Mucosa of rectum (tissue), 2 donors: ENCODE measurements around the gene PLA2G12A.

Source experiments
- H3K27ac ChIP-seq, 2 donors: one replicate each; pipeline ENCODE4 v1.7.0; 2013; ENCODE audit warnings: inconsistent platforms in 2 of 2, low read depth in 2 of 2, low read length in 2 of 2
- H3K27me3 ChIP-seq, 2 donors: one replicate each; pipeline ENCODE4 v1.7.0; 2013; ENCODE audit warnings: low read length in 2 of 2; ENCODE audit not compliant: control insufficient read depth in 2 of 2, insufficient read depth in 2 of 2
- H3K36me3 ChIP-seq, 2 donors: one replicate each; pipeline ENCODE4 v1.7.0; 2013; ENCODE audit warnings: low read length in 2 of 2; ENCODE audit not compliant: control insufficient read depth in 2 of 2, insufficient read depth in 2 of 2
- H3K4me1 ChIP-seq, 2 donors: one replicate each; pipeline ENCODE4 v1.7.0; 2013; ENCODE audit warnings: low read length in 2 of 2, mild to moderate bottlenecking in 1 of 2; ENCODE audit not compliant: control insufficient read depth in 2 of 2, insufficient read depth in 2 of 2
- H3K4me3 ChIP-seq, 2 donors: one replicate each; pipeline ENCODE4 v1.7.0; 2013; ENCODE audit warnings: low read length in 2 of 2
- H3K9ac ChIP-seq, 2 donors: one replicate each; pipeline ENCODE4 v1.7.0; 2013; ENCODE audit warnings: low read length in 2 of 2, low read depth in 1 of 2, mild to moderate bottlenecking in 1 of 2
- H3K9me3 ChIP-seq, 2 donors: one replicate each; pipeline ENCODE4 v1.7.0; 2013; ENCODE audit warnings: low read length in 2 of 2; ENCODE audit not compliant: control insufficient read depth in 2 of 2
- donor health status: healthy.
- donor health status: Normal muscosa, but diverticular disease.

PLA2G12A gene

DNA sequence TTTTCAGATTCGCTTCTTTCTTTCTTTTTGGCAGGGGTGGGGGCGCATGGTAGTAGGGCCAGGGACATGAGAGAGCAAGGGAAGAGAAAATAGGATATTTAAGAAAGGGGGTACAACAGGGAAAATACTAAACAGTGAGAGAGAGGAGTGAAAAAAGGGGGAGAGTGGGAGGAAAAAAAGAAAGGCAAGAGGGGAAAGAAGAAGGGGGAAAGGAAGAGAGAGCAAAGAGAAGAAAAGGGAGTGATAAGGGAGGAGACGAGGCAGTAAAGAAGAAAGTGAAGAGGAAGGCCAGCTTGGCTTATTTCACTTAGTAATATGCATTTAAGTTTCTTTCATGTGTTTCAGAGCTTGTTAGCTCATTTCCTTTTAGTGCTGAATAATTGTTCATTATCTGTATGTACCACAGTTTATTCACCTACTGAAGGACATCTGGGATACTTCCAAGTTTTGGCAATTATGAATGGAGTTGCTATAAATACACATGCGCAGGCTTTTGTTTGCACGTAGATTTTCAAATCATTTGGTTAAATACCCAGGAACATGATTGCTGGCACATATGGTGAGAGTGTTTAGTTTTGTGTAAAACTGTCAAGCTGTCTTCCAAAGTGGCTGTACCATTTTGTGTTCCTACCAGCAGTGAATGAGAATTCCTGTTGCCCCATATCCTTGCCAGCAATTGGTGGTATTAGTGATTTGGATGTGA, 63.9 kb downstream of the PLA2G12A start:
- no peaks in the 10 kb centered on the region for H3K36me3 ChIP-seq
- H3K4me1 ChIP-seq: no peaks in the 10 kb centered on the region
- no peak overlapping the region for H3K4me3 ChIP-seq
- H3K9me3 ChIP-seq: no peaks in the 10 kb centered on the region
- no peak overlapping the region for H3K27ac ChIP-seq
- H3K27me3 ChIP-seq: no peaks in the 10 kb centered on the region
- no peak overlapping the region for H3K9ac ChIP-seq

DNA sequence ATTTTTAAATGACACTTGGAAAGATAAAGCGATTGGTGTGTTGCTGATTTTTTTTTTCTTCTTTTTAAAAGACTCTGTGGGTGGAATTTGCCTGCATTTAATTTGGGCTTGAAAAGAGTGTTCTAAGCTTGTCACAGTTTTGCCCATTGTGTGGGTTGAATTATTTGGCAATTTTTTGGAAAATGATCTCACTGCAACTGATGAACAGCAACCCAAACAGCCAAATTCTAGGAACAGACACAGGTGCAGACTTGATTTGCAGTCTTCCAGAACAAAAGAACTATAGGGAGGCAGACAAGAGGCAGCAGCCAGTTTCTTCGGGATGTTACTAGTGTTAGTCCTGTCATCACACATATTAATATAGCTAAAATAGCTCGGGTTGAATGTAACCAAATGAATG, 67.1 kb downstream of the PLA2G12A start:
- Histone ChIP-seq H3K4me3 (no peak overlapping the region), H3K9me3 (no peaks in the 10 kb centered on the region), H3K27ac (no peak overlapping the region), H3K27me3 (no peaks in the 10 kb centered on the region), H3K4me1 (no peaks in the 10 kb centered on the region), H3K9ac (no peak overlapping the region), H3K36me3 (no peaks in the 10 kb centered on the region)

DNA sequence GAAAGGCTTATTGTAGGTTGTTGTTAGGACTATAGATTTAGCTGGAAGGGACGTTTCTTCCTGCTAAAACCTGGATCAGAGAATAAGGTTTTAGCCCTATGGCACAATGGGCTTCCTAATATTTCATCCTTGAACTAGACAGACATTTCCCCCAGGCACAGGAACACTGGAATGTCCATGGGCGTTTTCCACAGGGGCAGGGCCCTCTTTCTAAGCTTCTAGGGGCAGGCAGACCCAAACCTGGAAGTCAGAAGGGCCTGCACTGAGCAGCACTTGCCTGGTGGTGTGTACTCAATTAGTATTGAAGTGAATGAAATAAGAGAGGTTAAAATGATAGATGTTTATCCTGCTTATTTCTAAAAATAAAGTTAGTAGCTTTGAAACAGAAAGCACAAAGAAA, 67.8 kb downstream of the PLA2G12A start:
- Histone ChIP-seq H3K4me3 (no peak overlapping the region), H3K9me3 (no peaks in the 10 kb centered on the region), H3K27ac (no peak overlapping the region)

More for the DNA sequence above, 67.8 kb downstream of the PLA2G12A start:
- no peak overlapping the region for H3K9ac ChIP-seq
- H3K36me3 ChIP-seq: no peaks in the 10 kb centered on the region
- H3K27me3 ChIP-seq: no peaks in the 10 kb centered on the region
- H3K4me1 ChIP-seq: no peaks in the 10 kb centered on the region
